Measurements from ENCODE around the gene RARG.

RARG gene

GRCh38 chr12:53244337-53244736 lies 12.3 kb upstream of the RARG start:
- no peak for TF ChIP-seq ZFX (IDR thresholded peaks at IDR 0.05; ENCODE audit: borderline replicate concordance)
- TF ChIP-seq, protein P1, sequence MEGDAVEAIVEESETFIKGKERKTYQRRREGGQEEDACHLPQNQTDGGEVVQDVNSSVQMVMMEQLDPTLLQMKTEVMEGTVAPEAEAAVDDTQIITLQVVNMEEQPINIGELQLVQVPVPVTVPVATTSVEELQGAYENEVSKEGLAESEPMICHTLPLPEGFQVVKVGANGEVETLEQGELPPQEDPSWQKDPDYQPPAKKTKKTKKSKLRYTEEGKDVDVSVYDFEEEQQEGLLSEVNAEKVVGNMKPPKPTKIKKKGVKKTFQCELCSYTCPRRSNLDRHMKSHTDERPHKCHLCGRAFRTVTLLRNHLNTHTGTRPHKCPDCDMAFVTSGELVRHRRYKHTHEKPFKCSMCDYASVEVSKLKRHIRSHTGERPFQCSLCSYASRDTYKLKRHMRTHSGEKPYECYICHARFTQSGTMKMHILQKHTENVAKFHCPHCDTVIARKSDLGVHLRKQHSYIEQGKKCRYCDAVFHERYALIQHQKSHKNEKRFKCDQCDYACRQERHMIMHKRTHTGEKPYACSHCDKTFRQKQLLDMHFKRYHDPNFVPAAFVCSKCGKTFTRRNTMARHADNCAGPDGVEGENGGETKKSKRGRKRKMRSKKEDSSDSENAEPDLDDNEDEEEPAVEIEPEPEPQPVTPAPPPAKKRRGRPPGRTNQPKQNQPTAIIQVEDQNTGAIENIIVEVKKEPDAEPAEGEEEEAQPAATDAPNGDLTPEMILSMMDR (IDR thresholded peaks at IDR 0.05) = no peak
- no peak overlapping the region for H3K27ac ChIP-seq

- no peak overlapping the region for H3K27ac ChIP-seq
- TF ChIP-seq ZFX (IDR thresholded peaks at IDR 0.05; ENCODE audit: borderline replicate concordance) = no peak
- TF ChIP-seq, protein P1 (IDR thresholded peaks at IDR 0.05) = no peak
Observed at GRCh38 chr12:53241623-53242412, 9.8 kb upstream of the RARG start.

DNA sequence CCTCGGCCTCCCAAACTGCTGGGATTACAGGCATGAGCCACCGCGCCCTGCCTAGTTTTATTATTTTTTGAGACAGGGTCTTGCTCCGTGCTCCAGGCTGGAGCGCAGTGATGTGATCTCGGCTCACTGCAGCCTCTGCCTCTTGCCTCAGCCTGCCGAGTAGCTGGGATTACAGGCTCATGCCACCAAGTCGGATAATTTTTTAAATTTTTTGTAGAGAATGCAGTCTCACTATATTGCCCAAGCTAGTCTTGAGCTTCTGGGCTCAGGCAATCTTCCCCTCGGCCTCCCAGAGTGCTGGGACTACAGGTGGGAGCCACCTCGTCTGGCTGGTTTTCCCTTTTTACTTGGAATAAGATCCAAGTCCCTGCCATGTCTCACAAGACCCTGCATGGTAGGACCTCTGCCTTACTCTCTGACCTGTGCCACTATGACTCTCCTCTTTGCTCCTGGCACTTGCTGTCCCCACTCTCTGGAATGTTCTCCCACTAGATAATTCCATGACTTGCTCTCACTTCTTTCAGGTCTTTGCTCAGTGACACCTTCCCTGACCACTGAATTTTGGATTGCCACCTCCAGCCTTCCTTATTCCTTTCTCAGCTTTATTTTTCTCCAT lies 7.7 kb upstream of the RARG start:
- no peak overlapping the region for H3K27ac ChIP-seq
- TF ChIP-seq ZFX (IDR thresholded peaks at IDR 0.05; ENCODE audit: borderline replicate concordance) = no peak
- TF ChIP-seq, protein P1 (IDR thresholded peaks at IDR 0.05) = no peak

GRCh38 chr12:53236443-53237111 lies 4.6 kb upstream of the RARG start:
- TF ChIP-seq, protein P1 (IDR thresholded peaks at IDR 0.05) = no peak
- TF ChIP-seq ZFX (IDR thresholded peaks at IDR 0.05; ENCODE audit: borderline replicate concordance) = no peak

GRCh38 chr12:53235742-53236442 lies 3.9 kb upstream of the RARG start:
- peak overlapping the region; percentile 30; the same call in 1 of the 2 replicates for H3K27ac ChIP-seq
- TF ChIP-seq, protein P1 (IDR thresholded peaks at IDR 0.05) = no peak
- TF ChIP-seq ZFX (IDR thresholded peaks at IDR 0.05; ENCODE audit: borderline replicate concordance) = no peak

More at GRCh38 chr12:53236443-53237111, 4.6 kb upstream of the RARG start:
- H3K27ac ChIP-seq = no peak overlapping the region

- no peak for TF ChIP-seq ZFX (IDR thresholded peaks at IDR 0.05; ENCODE audit: borderline replicate concordance)
- TF ChIP-seq, protein P1 (IDR thresholded peaks at IDR 0.05) = no peak
- peak overlapping the region; percentile 30; the same call in 1 of the 2 replicates for H3K27ac ChIP-seq
Observed at GRCh38 chr12:53235164-53235563, 3.2 kb upstream of the RARG start.

All from 22Rv1 (cell line).